ENCODE measurements around the gene MAD2L1.

DNA sequence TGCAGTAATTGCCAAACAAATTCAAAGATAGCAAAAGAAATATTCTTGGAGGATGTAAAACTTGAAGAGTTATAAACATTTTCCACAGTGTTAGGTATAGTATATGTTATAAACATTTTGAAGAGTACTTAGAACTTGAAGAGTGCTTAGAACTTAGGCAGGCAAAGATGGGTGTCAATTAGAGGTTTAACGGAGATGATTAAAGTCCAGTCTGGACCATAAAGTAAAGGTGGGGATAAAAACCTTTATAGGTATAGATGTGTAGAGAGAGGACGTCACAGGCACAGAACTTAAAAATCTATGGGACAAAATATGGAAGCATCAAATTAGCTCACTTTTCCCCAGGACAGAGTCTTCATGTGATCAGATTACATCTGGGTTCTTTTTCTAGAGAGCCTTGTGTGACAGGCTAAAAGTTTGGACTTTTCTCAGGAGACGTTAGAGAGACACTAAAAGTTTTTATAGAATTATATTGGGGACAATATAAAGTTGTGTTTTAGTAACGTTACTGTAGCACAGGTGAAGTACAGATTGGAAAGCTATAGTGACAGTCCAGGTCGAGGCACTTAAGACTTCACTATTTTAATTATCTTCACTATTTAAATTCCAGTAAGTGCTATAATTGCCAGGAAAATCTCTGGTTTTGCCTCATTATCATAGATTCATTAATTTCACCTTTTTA lies 13.3 kb upstream of the MAD2L1 start:
- no peak for TF ChIP-seq CREB1 (IDR thresholded peaks at IDR 0.05; ENCODE audit: low read depth)
- TF ChIP-seq FOXM1 (IDR thresholded peaks at IDR 0.05; ENCODE audit: borderline replicate concordance, low read depth): no peak
- TF ChIP-seq, protein P1, sequence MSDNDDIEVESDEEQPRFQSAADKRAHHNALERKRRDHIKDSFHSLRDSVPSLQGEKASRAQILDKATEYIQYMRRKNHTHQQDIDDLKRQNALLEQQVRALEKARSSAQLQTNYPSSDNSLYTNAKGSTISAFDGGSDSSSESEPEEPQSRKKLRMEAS (IDR thresholded peaks at IDR 0.05): no peak
- TF ChIP-seq TAF1 (IDR thresholded peaks at IDR 0.05; ENCODE audit: low read depth): no peak
- no peak for TF ChIP-seq REST (IDR thresholded peaks at IDR 0.05; ENCODE audit: low read depth)
- no peak for TF ChIP-seq ZBTB7A (IDR thresholded peaks at IDR 0.05; ENCODE audit: low read depth)
- no peak for TF ChIP-seq RAD21 (IDR thresholded peaks at IDR 0.05; ENCODE audit: low read depth)
- TF ChIP-seq EP300 (IDR thresholded peaks at IDR 0.05; ENCODE audit: borderline replicate concordance): no peak
- no peak for TF ChIP-seq YY1 (IDR thresholded peaks at IDR 0.05; ENCODE audit: low read depth)
- no peak for TF ChIP-seq CEBPB (IDR thresholded peaks at IDR 0.05)
